OCI-LY7 (cell line): ENCODE results near the gene EBP. TPM values are rescaled to one million over a fixed set of nuclear protein-coding genes. Genes with fewer than 3 reads are reported as not detected.

Experiments
- BruUV-seq: library from RNA; stranded (reverse); fragments of 400-500 nt; replicated peaks from 2 replicates; lab custom pipeline; 2021; lab: Mats Ljungman, UMichigan
- CTCF ChIA-PET: fragments of 300-600 bp; sonication (Branson Sonifier 250); formaldehyde crosslinking; loops from one replicate; lab custom pipeline; 2022; ENCODE audit warnings: antibody characterized with exemption; ENCODE audit not compliant: unreplicated experiment; lab: Charles Lee
- POLR2A ChIA-PET: fragments of 300-600 bp; sonication (Branson Sonifier 250); formaldehyde crosslinking; loops from one replicate; lab custom pipeline; 2022; ENCODE audit warnings: antibody characterized with exemption; lab: Charles Lee
- DNase-seq: peaks from one replicate; pipeline ENCODE4 v3.0.0-alpha.2; 2015; ENCODE audit warnings: low spot score
- H2AFZ ChIP-seq: fragments of 200-600 bp; sonication (generic), shearing (Covaris generic); 2 replicates; pipeline ENCODE4 v1.6.1; 2014; ENCODE audit warnings: mild to moderate bottlenecking, antibody characterized with exemption, low read length, moderate library complexity
- H3K27ac ChIP-seq: fragments of 200-600 bp; sonication (generic); 2 replicates; pipeline ENCODE4 v1.5.1; 2014; ENCODE audit warnings: mixed run types, low read depth, mild to moderate bottlenecking, moderate library complexity, low read length, inconsistent platforms; ENCODE audit not compliant: poor library complexity, severe bottlenecking
- H3K36me3 ChIP-seq: fragments of 200-600 bp; sonication (generic); 2 replicates; pipeline ENCODE4 v1.6.1; 2014; ENCODE audit warnings: mild to moderate bottlenecking, antibody characterized with exemption, low read length, moderate library complexity, mixed read lengths; ENCODE audit not compliant: insufficient read depth
- H3K4me1 ChIP-seq: fragments of 200-600 bp; sonication (generic); 2 replicates; pipeline ENCODE4 v1.5.1; 2014; ENCODE audit warnings: mild to moderate bottlenecking, low read length; ENCODE audit not compliant: insufficient read depth, poor library complexity, severe bottlenecking
- H3K4me2 ChIP-seq: fragments of 200-600 bp; sonication (generic); 2 replicates; pipeline ENCODE4 v1.6.1; 2014; ENCODE audit warnings: mild to moderate bottlenecking, low read length
- H3K4me3 ChIP-seq: fragments of 200-600 bp; sonication (generic); 2 replicates; pipeline ENCODE4 v1.5.1; 2014; ENCODE audit warnings: mild to moderate bottlenecking, low read depth, low read length; ENCODE audit not compliant: poor library complexity, severe bottlenecking
- H3K79me2 ChIP-seq: fragments of 200-600 bp; sonication (generic); 2 replicates; pipeline ENCODE4 v1.6.1; 2016; ENCODE audit warnings: low read depth, mild to moderate bottlenecking, low read length, moderate library complexity, mixed read lengths; ENCODE audit not compliant: insufficient read depth
- H3K9me2 ChIP-seq: fragments of 200-600 bp; sonication (generic); 2 replicates; pipeline ENCODE4 v1.6.1; 2016; ENCODE audit warnings: mild to moderate bottlenecking, low read length, mixed read lengths; ENCODE audit not compliant: insufficient read depth
- H3K9me3 ChIP-seq: fragments of 200-600 bp; sonication (generic); 2 replicates; pipeline ENCODE4 v1.6.1; 2014; ENCODE audit warnings: mild to moderate bottlenecking, mixed run types, low read length, mixed read lengths
- H4K20me1 ChIP-seq: fragments of 200-600 bp; sonication (generic); 2 replicates; pipeline ENCODE4 v1.6.1; 2014; ENCODE audit warnings: mild to moderate bottlenecking, antibody characterized with exemption, low read length, moderate library complexity, mixed read lengths; ENCODE audit not compliant: insufficient read depth
- CTCF ChIP-seq: fragments of 200-600 bp; sonication (generic); conservative IDR thresholded peaks from 2 replicates; pipeline ENCODE4 v1.5.1; 2014; ENCODE audit warnings: mild to moderate bottlenecking, antibody characterized with exemption, low read length, moderate library complexity, mixed read lengths
- EZH2phosphoT487 ChIP-seq: fragments of 200-600 bp; sonication (generic); IDR thresholded peaks from 2 replicates; pipeline ENCODE4 v1.6.1; 2018; ENCODE audit warnings: low read depth, borderline replicate concordance, mild to moderate bottlenecking, mixed run types, antibody characterized with exemption, low read length, moderate library complexity, mixed read lengths
- intact Hi-C: fragments of 100-400 bp; cut with micrococcal nuclease; formaldehyde crosslinking; loops from one replicate; pipeline ENCODE4 v1.10.0; 2022; ENCODE audit not compliant: unreplicated experiment
- total RNA-seq, 2 experiments: library from RNA; depleted of rRNA in 1 of 2; stranded (reverse); fragments of >200 nt in 1 of 2; shearing (Covaris generic) in 1 of 2; gene quantifications; 2 replicates each; pipeline ENCODE4 v1.2.3, GENCODE V29; 2014 to 2022

Gene EBP
- total RNA-seq, 2 experiments from 2014 or later = 94.4 to 126 TPM

DNA sequence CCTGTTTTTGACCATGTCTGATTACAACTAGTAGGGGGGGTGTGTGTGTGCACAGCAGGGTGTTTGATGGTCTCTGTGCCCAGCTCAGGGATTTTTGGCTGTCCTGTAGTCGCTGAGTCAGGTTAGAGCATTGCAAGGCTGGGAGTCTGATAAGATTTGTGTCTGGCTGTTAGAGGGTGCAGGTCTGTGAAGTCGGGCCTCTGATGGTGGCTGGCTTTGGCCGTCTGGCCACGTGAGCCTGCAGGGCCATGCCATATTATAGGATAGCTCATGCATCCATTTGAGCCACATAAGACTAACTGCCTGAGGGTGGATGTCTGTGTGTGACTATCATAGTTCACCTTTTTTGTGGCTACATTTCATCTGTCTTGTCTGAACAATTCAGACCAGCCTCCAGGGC is 7.9 kb upstream of the EBP start:
- Histone ChIP-seq H3K4me3 (no peak overlapping the region), H4K20me1 (no peaks in the 10 kb centered on the region), H3K79me2 (no peaks in the 10 kb centered on the region), H2AFZ (no peak overlapping the region), H3K9me3 (no peaks in the 10 kb centered on the region), H3K27ac (no peak overlapping the region), H3K4me1 (peaks cover 18% of the 10 kb centered on the region), H3K9me2 (no peaks in the 10 kb centered on the region), H3K4me2 (no peak overlapping the region), H3K36me3 (no peaks in the 10 kb centered on the region)
- POLR2A ChIA-PET = no interaction called here
- intact Hi-C loops = no loop called here
- TF ChIP-seq CTCF (no peak), EZH2phosphoT487 (no peak)
- CTCF ChIA-PET = no interaction called here
- no peak for DNase-seq
- no TSS peak for BruUV-seq

DNA sequence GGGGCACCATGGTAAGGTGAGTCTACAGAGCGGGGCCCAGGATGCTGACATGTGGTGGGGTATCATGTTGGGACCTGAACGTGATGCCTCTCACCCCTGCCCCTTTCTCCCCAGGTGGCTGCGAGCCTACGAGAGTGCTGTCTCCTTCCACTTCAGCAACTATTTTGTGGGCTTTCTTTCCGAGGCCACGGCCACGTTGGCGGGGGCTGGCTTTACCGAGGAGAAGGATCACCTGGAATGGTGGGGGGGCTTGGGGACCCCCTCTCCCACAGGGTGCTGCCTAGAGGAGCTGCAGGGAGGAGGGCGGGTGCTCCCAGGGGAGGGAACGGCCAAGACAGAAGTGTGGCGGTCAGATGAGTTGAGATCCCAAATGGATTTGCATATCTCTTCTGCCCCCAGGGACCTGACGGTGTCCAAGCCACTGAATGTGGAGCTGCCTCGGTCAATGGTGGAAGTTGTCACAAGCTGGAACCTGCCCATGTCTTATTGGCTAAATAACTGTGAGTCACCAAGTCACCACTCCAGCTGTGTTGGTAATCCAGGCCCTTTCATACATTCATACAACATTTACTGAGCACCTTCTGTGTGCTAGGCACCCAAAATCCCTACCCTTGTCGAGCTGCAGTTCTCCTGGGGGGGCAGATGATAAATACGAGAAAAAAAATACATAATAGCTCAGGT is 7.3 kb upstream of the EBP start:
- Histone ChIP-seq H3K27ac (no peak overlapping the region), H3K79me2 (no peaks in the 10 kb centered on the region), H2AFZ (no peak overlapping the region), H3K4me1 (peaks cover 22% of the 10 kb centered on the region), H4K20me1 (no peaks in the 10 kb centered on the region), H3K36me3 (no peaks in the 10 kb centered on the region), H3K9me3 (no peaks in the 10 kb centered on the region), H3K9me2 (no peaks in the 10 kb centered on the region), H3K4me3 (no peak overlapping the region), H3K4me2 (no peak overlapping the region)
- no TSS peak for BruUV-seq
- no peak for TF ChIP-seq EZH2phosphoT487
- TF ChIP-seq CTCF = no peak
- ChIA-PET CTCF (no interaction called here), POLR2A (no interaction called here)
- DNase-seq = no peak
- intact Hi-C loops = no loop called here

- H4K20me1 ChIP-seq = no peaks in the 10 kb centered on the region
- H3K4me1 ChIP-seq = peaks cover 24% of the 10 kb centered on the region
- no peaks in the 10 kb centered on the region for H3K36me3 ChIP-seq
- ChIA-PET POLR2A (no interaction called here), CTCF (no interaction called here)
- no peak overlapping the region for H3K4me3 ChIP-seq
- TF ChIP-seq EZH2phosphoT487 = no peak
- intact Hi-C loops = no loop called here
- no peak for DNase-seq
- H3K27ac ChIP-seq = no peak overlapping the region
- H3K9me3 ChIP-seq = no peaks in the 10 kb centered on the region
- H2AFZ ChIP-seq = no peak overlapping the region
- H3K4me2 ChIP-seq = no peak overlapping the region
- no peaks in the 10 kb centered on the region for H3K9me2 ChIP-seq
- no TSS peak for BruUV-seq
- H3K79me2 ChIP-seq = no peaks in the 10 kb centered on the region
Measured at GRCh38 chrX:48514868-48515460, 6.6 kb upstream of the EBP start.
